Kasumi-1 (cell line): Measurements from ENCODE around the gene CD81.

Experiments
- DNase-seq, 2 experiments: peaks; one replicate each; lab custom pipeline; 2025; lab: John Stamatoyannopoulos, UW

CD81 gene

GRCh38 chr11:2421226-2421994 lies 44.3 kb downstream of the CD81 start:
- DNase-seq, result no peak

DNA sequence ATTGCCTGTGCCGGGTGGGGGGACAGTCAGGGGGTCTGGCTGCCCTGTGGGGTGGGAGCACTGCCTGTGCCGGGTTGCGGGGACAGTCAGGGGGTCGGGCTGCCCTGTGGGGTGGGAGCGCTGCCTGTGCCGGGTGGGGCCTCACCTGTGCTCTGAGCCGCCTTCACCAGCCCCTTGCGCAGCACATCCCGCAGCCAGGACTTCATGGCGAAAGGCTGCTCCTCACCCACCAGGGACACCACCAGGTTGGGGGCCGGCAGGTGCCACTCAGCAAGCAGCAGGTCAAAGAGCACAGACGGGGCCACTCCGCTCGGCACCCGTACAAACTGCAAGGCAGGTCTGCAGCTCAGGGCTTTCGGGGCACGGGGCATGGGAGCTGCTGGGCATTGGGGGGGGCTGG lies 44.9 kb downstream of the CD81 start:
- DNase-seq, result no peak

- no peak for DNase-seq
Measured at GRCh38 chr11:2422461-2423156, 45.5 kb downstream of the CD81 start.

GRCh38 chr11:2423157-2424025 lies 46.3 kb downstream of the CD81 start:
- DNase-seq, result no peak

- no peak for DNase-seq
Measured at GRCh38 chr11:2424811-2425495, 47.8 kb downstream of the CD81 start.

- no peak for DNase-seq
Measured at GRCh38 chr11:2425506-2425905, 48.4 kb downstream of the CD81 start.

GRCh38 chr11:2426221-2426620 lies 49.1 kb downstream of the CD81 start:
- no peak for DNase-seq

DNA sequence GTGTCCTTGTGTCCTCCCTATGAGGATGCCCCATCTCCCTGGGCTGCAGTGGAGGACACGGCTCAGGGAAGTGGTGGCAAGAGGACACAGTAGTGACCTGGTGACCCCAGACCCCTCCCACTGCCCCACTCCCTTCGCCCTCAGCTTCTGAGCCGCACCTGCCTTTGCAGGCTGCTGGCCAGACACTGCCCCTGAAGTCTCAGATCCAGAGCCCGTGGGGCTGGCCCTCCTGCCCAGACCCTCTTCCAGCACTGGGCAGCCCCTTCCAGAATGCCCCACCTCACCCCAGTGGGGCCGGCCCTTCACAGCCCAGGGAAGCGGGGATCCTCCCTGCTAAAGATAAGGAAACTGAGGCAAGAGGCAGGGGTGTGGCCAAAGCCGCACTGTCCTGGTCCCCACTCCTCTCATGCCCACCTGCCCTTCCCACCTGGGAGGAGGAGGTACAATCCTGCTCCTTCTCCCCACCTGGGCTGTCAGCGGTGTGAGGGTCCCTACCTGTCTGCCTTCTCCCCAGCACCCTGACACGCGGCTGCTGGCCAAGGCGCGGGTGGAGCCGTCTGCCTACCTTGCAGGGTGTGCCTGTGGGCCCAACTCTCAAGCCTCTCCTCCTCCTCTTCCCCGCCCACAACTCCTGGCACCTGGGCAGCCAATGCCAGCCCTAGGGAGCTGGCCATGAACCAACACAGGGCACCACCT lies 49.9 kb downstream of the CD81 start:
- DNase-seq, result no peak

GRCh38 chr11:2427721-2428321 lies 50.7 kb downstream of the CD81 start:
- DNase-seq, result no peak

DNA sequence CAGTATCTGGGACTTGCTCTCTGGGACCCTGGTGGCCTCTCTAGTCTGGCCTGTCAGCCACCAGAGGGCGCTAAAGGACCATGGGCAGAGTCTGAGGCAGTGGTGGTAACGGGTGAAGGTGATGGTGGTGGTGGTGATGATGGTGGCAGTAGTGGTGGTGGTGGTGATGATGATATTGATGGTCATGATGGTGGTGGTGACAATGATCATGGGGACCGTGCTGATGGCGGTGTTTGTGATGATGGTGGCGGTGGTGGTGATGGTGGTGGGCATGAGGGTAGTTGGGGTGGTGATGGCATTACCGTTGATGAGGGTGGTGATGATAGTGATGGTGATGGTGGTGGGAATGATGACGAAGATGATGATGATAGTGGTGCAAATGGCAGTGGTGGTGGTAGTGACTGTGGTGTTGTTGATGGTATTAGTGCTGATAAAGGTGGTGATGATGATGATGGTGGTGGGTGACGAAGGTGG lies 51.2 kb downstream of the CD81 start:
- DNase-seq, result peak; percentile 63 to 75

GRCh38 chr11:2431395-2431794 lies 54.3 kb downstream of the CD81 start:
- no peak for DNase-seq

DNA sequence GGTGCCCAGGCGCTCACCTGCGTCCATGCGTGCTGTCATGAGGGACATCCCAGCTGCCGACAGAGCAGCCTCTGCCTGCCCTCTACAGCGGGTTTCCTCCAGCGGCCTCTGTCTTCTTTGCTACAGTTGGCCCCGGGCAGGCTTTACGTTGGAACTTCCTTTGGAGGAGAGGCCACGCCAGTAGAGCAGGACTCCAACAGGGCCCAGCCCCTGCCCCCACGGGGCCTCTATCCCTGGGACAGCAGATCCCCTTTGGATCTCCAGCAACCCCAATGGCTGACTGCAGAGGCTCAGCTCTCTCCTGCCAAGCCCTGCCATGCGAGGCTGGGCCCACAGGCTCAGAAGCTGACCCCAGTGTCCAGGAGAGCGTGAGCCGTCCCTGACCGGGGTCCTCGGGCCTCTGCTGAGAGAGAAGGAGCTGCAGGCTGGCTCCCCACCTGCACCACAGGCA lies 55.1 kb downstream of the CD81 start:
- DNase-seq, result no peak

DNA sequence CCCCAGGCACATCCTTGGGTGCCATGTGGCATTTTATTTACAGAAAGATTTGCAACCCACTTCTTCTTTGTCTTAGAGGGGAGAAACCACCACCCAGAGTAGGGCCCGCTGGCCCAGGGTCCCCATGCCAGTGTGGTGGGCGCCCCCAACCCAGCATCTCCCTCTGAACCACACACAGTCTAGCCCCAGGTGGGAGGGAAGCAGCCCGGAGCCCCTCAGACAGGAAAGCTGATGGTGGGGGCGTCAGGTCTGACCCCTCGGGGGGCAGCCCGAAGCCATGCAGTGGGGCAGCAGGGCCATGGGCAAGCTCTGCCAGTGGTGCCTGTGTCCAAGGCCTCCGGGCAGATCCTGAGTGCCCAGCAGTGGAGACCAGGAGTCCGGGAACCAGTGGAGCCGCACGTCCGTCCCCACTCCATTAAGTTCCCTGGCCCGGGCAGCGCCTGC lies 55.5 kb downstream of the CD81 start:
- DNase-seq, result no peak

DNA sequence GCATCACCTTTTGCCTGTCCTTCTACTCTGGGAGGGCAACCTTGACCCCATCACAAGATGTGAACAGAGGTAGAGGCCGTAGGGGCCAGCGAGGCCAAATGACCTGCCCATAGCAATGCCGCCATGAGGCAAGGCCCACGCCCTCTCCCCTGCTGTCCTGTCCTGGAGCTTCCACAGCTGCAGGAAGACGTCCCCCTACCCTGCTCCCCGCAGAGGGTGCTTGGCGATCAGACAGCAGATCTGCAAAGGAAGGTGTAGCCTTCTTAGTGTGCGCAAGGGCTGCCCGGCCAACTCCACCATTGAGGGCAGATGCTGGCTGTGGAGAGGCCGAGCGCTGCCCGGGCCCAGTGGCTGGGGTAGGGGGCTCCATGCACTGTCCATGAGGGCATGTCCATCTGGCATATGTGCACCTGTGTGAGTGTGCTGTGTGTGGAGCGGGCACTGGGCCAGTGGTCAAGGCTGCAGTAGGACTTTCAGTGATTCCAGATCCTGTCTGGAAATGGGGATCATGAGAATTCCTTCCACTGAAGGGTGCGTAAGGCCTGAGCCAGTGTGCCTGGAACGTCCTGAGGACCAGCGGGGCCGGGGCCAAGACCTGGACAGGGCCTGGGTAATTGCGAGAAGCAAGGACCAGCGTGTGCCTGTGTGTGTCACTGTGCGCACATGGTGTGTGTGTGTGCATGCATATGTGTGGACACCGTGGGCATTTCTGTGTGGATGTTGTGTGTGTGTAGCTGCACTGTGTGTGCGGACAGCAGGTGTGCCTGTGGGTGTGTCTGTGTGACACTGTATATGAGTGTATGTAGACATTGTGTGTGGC lies 56.2 kb downstream of the CD81 start:
- DNase-seq, result no peak

GRCh38 chr11:2434008-2434407 lies 56.9 kb downstream of the CD81 start:
- DNase-seq, result no peak

DNA sequence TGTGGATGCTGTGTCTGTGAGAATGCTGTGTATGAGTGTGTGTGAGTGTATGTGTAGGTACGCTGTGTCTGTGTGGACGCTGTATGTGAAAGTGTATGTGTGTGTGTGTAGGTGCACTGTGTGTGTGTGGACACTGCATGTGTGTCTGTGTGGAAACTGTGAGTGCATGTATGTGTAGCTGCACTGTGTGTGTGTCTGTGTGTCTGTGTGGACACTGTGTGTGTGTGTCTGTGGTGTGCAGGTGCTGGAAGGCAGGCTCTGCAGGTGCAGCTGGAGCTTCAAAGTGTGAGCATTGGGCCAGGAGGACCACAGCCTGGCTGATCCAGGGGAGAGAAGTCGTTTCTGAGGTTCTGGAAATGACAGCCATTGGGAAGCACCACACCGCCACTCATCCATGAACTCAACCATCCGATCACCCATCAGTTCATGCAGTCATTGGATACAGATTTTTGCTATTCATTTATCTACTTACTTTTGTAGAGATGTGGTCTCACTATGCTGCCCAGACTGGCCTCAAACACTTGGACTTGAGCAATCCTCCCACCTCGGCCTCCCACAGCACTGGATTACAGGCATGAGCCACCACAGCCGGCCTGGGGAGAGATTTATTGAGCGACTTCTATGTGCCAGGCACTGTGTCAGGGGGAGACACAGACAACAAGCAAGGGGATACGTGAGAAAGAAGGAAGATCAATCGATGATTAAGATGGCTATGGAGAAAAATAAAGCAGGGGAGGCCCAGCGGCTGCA lies 57.6 kb downstream of the CD81 start:
- no peak for DNase-seq

DNA sequence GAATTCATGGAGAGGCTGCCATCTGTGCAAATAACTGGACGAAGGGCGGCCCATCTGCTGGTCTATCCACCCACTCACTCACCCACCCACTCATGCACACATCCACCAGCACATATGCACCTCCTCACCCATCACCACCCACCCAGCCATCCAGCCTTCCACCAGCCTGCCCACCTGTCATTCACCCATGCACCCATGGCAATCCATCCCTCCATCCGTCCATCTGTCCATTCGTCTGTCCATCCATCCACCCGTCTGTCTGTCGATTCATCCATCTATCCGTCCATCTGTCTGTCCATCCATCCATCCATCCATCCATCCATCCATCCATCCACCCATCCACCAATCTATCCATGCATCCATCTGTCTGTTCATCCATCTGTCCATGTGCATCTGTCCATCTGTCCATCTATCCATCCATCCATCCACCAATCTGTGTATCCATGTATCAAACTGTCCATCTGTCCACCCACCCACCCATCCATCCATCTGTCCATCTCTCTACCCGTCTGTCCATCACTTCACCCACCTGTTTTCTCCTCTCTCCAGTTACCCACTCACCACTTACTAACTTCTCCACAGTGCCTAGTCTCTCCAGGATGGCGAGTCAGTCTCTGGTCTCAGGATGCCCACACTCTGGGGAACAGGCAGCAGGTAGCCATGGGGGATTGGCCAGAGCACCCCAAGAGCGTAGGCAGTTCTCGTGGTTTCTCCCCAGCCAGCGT lies 58.3 kb downstream of the CD81 start:
- DNase-seq, result no peak

GRCh38 chr11:2436013-2436520 lies 59.0 kb downstream of the CD81 start:
- no peak for DNase-seq
